HepG2 (cell line): Measurements from ENCODE around the gene SLC22A31. TPM values are rescaled to one million over a fixed set of nuclear protein-coding genes. Genes with fewer than 3 reads are reported as not detected.

Experiments
- FOXO4 ChIP-seq: sonication (generic); formaldehyde crosslinking; conservative IDR thresholded peaks from 2 replicates; pipeline ENCODE4 v1.8.1; 2023; ENCODE audit warnings: missing genetic modification reagents
- FOXP4 ChIP-seq: sonication (generic); formaldehyde crosslinking; IDR thresholded peaks from 2 replicates; pipeline ENCODE4 v1.4.0; 2020; ENCODE audit warnings: missing genetic modification reagents
- HMGA1 ChIP-seq: sonication (generic); formaldehyde crosslinking; conservative IDR thresholded peaks from 2 replicates; pipeline ENCODE4 v1.4.0; 2020; ENCODE audit warnings: missing genetic modification reagents
- HMGXB3 ChIP-seq: sonication (generic); formaldehyde crosslinking; IDR thresholded peaks from 2 replicates; pipeline ENCODE4 v1.4.0; 2020; ENCODE audit warnings: missing genetic modification reagents, borderline replicate concordance
- MAF1 ChIP-seq: sonication (generic); formaldehyde crosslinking; IDR thresholded peaks from 2 replicates; pipeline ENCODE4 v1.5.0; 2020; ENCODE audit warnings: missing genetic modification reagents, borderline replicate concordance
- MTA3 ChIP-seq: sonication (generic); formaldehyde crosslinking; IDR thresholded peaks from 2 replicates; pipeline ENCODE4 v1.4.0; 2020; ENCODE audit warnings: missing genetic modification reagents
- RFXAP ChIP-seq: sonication (generic); formaldehyde crosslinking; IDR thresholded peaks from 2 replicates; pipeline ENCODE4 v1.4.0; 2020; ENCODE audit warnings: missing genetic modification reagents, borderline replicate concordance
- SMYD3 ChIP-seq: sonication (generic); formaldehyde crosslinking; IDR thresholded peaks from 2 replicates; pipeline ENCODE4 v1.8.1; 2023; ENCODE audit warnings: mild to moderate bottlenecking, missing genetic modification reagents
- ZBTB1 ChIP-seq: sonication (generic); formaldehyde crosslinking; IDR thresholded peaks from 2 replicates; pipeline ENCODE4 v1.4.0; 2020; ENCODE audit warnings: missing genetic modification reagents, borderline replicate concordance
- ZEB1 ChIP-seq: IDR thresholded peaks from 2 replicates; pipeline ENCODE4 v1.6.1; 2012; ENCODE audit warnings: mild to moderate bottlenecking, low read depth, inconsistent platforms; ENCODE audit not compliant: insufficient replicate concordance
- ZKSCAN1 ChIP-seq: fragments of 150-350 bp; IDR thresholded peaks from 2 replicates; pipeline ENCODE4 v1.6.1; 2014; ENCODE audit warnings: low read length
- ZNF124 ChIP-seq: sonication (generic); formaldehyde crosslinking; IDR thresholded peaks from 2 replicates; pipeline ENCODE4 v1.4.0; 2020; ENCODE audit warnings: missing genetic modification reagents
- ZNF160 ChIP-seq: sonication (generic); formaldehyde crosslinking; IDR thresholded peaks from 2 replicates; pipeline ENCODE4 v1.8.0; 2022; ENCODE audit warnings: mild to moderate bottlenecking, inconsistent platforms, missing genetic modification reagents
- ZNF605 ChIP-seq: sonication (generic); formaldehyde crosslinking; IDR thresholded peaks from 2 replicates; pipeline ENCODE4 v1.8.0; 2022; ENCODE audit warnings: mild to moderate bottlenecking, missing genetic modification reagents
- ZNF720 ChIP-seq: sonication (generic); formaldehyde crosslinking; IDR thresholded peaks from 2 replicates; pipeline ENCODE4 v1.4.0; 2020; ENCODE audit warnings: missing genetic modification reagents
- ZNF766 ChIP-seq: sonication (generic); formaldehyde crosslinking; IDR thresholded peaks from 2 replicates; pipeline ENCODE4 v1.5.0; 2020; ENCODE audit warnings: missing genetic modification reagents, borderline replicate concordance
- polyA plus RNA-seq, 8 experiments: library from polyadenylated mRNA; depleted of rRNA in 3 of 8; stranded (reverse) in 7 of 8; unstranded in 1 of 8; fragments of >200 nt; fragmentation: Illumina TruSeq in 4 of 8; extraction: Trizol in 4 of 8; gene quantifications; 2 replicates each; pipeline versions ENCODE4 v1.2.1 to v1.2.3, GENCODE V29; 2011 to 2016; ENCODE audit warnings: low read depth in 4 of 8, missing spikeins in 1 of 8, mixed read lengths in 1 of 8; ENCODE audit not compliant: insufficient read depth in 1 of 8
- total RNA-seq, 5 experiments: library from RNA; depleted of rRNA; stranded (reverse); fragments of >200 nt; fragmentation: Illumina TruSeq; extraction: Trizol; gene quantifications; 2 replicates each; pipeline ENCODE4 v1.2.3, GENCODE V29; 2016; ENCODE audit warnings: low read depth in 1 of 5
- TF ChIP-seq, protein P1 (sequence below): sonication (generic); formaldehyde crosslinking; IDR thresholded peaks from 2 replicates; pipeline ENCODE4 v1.4.0; 2020; ENCODE audit warnings: missing genetic modification reagents
- TF ChIP-seq, protein P2 (sequence below): fragments of 450-650 bp; IDR thresholded peaks from 2 replicates; pipeline ENCODE4 v1.6.1; 2017

The SLC22A31 gene
- total and polyA plus RNA-seq, 2 of the 13 experiments (the other 11 are each of a cell fraction or from before 2014, with no cell fraction given) = 67.3 to 83.3 TPM

DNA sequence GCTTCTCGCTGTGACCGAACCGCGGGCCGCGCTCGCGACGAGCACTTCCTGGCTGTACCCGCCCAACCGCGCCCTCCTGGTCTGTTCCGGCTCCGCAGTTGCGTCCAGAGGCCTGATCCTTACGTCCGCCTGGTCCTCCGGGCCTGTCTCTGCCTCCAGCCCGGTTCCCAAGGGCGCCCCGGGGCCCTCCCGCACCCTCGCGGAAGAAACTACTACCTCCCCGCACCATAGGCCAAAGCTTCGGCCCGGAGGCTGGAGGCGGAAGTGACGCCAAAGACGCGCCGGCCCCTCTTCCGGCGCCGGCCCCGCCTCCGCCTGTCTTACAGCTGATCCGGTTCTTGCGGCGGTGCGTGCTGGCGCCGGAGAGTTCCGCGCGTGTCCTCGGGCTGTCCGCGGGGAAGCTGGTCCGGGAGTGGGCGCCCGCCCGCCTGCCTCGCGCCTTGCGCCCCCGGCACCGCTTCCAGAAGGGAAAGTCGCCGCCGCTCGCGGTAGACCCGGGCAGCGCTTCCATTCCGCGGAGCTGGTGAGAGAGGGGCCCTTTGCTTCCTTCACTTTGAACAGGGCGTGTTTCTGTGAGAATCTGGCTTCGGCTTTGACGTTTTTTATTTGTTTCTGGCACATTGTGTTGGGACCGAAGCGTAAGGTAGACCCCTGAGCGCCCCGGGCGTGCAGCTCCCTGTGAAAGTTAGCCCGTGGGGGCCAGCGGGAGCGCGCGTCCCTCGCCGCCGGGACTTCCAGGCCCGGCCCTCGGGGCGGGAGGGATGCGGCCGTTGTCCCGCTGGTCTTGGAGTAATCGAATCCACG, 17.3 kb upstream of the SLC22A31 start, which contains the start of gene ZNF778 (continued):
- TF ChIP-seq ZBTB1 (CRISPR knock-in tag) (peak; percentile 87; the same call in 1 of the 2 replicates), ZNF124 (CRISPR knock-in tag) (peak; percentile 91), MAF1 (CRISPR knock-in tag) (peak; percentile 94), FOXO4 (CRISPR knock-in tag) (no peak), HMGXB3 (CRISPR knock-in tag) (peak; percentile 69), ZKSCAN1 (0 out of 2 replicates have a peak, but pooled peaks have one; percentile 14), MTA3 (0 out of 2 replicates have a peak, but pooled peaks have one; percentile 54), ZNF720 (CRISPR knock-in tag) (no peak), ZNF766 (CRISPR knock-in tag) (peak; percentile 87; the same call in 1 of the 2 replicates), ZEB1 (peak; percentile 23), FOXP4 (CRISPR knock-in tag) (peak; percentile 37; the same call in 1 of the 2 replicates), RFXAP (CRISPR knock-in tag) (peak; percentile 62; the same call in 1 of the 2 replicates), HMGA1 (CRISPR knock-in tag) (no peak), ZNF160 (peak; percentile 55; the same call in 1 of the 2 replicates), ZNF605 (CRISPR knock-in tag) (peak; percentile 98; the same call in 1 of the 2 replicates), SMYD3 (no peak; the same call in 1 of the 2 replicates)
- TF ChIP-seq, protein P1, sequence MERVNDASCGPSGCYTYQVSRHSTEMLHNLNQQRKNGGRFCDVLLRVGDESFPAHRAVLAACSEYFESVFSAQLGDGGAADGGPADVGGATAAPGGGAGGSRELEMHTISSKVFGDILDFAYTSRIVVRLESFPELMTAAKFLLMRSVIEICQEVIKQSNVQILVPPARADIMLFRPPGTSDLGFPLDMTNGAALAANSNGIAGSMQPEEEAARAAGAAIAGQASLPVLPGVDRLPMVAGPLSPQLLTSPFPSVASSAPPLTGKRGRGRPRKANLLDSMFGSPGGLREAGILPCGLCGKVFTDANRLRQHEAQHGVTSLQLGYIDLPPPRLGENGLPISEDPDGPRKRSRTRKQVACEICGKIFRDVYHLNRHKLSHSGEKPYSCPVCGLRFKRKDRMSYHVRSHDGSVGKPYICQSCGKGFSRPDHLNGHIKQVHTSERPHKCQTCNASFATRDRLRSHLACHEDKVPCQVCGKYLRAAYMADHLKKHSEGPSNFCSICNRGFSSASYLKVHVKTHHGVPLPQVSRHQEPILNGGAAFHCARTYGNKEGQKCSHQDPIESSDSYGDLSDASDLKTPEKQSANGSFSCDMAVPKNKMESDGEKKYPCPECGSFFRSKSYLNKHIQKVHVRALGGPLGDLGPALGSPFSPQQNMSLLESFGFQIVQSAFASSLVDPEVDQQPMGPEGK = peak; percentile 59
- TF ChIP-seq, protein P2, sequence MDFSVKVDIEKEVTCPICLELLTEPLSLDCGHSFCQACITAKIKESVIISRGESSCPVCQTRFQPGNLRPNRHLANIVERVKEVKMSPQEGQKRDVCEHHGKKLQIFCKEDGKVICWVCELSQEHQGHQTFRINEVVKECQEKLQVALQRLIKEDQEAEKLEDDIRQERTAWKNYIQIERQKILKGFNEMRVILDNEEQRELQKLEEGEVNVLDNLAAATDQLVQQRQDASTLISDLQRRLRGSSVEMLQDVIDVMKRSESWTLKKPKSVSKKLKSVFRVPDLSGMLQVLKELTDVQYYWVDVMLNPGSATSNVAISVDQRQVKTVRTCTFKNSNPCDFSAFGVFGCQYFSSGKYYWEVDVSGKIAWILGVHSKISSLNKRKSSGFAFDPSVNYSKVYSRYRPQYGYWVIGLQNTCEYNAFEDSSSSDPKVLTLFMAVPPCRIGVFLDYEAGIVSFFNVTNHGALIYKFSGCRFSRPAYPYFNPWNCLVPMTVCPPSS = no peak
